Stimulated activated naive CD8-positive, alpha-beta T cell treated with anti-CD3 and anti-CD28 coated beads, Interleukin-15, Interleukin-2, amounts not matched to agents 100 U/mL and 50 U/mL, for 24 hours (primary cell): ENCODE results near the gene DYNC2H1.
A peak's percentile ranks its signal among the peaks of the same experiment; 100 is the strongest.

ENCODE experiments used
- ATAC-seq: fragments of 150-1000 bp; cut with Tn5 transposase; one replicate; pipeline ENCODE4 v1.10.0; 2021
- DNase-seq: peaks from one replicate; pipeline ENCODE4 v3.0.0; 2021

DYNC2H1 gene, protein sequence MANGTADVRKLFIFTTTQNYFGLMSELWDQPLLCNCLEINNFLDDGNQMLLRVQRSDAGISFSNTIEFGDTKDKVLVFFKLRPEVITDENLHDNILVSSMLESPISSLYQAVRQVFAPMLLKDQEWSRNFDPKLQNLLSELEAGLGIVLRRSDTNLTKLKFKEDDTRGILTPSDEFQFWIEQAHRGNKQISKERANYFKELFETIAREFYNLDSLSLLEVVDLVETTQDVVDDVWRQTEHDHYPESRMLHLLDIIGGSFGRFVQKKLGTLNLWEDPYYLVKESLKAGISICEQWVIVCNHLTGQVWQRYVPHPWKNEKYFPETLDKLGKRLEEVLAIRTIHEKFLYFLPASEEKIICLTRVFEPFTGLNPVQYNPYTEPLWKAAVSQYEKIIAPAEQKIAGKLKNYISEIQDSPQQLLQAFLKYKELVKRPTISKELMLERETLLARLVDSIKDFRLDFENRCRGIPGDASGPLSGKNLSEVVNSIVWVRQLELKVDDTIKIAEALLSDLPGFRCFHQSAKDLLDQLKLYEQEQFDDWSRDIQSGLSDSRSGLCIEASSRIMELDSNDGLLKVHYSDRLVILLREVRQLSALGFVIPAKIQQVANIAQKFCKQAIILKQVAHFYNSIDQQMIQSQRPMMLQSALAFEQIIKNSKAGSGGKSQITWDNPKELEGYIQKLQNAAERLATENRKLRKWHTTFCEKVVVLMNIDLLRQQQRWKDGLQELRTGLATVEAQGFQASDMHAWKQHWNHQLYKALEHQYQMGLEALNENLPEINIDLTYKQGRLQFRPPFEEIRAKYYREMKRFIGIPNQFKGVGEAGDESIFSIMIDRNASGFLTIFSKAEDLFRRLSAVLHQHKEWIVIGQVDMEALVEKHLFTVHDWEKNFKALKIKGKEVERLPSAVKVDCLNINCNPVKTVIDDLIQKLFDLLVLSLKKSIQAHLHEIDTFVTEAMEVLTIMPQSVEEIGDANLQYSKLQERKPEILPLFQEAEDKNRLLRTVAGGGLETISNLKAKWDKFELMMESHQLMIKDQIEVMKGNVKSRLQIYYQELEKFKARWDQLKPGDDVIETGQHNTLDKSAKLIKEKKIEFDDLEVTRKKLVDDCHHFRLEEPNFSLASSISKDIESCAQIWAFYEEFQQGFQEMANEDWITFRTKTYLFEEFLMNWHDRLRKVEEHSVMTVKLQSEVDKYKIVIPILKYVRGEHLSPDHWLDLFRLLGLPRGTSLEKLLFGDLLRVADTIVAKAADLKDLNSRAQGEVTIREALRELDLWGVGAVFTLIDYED (N-terminal part only)

DNA sequence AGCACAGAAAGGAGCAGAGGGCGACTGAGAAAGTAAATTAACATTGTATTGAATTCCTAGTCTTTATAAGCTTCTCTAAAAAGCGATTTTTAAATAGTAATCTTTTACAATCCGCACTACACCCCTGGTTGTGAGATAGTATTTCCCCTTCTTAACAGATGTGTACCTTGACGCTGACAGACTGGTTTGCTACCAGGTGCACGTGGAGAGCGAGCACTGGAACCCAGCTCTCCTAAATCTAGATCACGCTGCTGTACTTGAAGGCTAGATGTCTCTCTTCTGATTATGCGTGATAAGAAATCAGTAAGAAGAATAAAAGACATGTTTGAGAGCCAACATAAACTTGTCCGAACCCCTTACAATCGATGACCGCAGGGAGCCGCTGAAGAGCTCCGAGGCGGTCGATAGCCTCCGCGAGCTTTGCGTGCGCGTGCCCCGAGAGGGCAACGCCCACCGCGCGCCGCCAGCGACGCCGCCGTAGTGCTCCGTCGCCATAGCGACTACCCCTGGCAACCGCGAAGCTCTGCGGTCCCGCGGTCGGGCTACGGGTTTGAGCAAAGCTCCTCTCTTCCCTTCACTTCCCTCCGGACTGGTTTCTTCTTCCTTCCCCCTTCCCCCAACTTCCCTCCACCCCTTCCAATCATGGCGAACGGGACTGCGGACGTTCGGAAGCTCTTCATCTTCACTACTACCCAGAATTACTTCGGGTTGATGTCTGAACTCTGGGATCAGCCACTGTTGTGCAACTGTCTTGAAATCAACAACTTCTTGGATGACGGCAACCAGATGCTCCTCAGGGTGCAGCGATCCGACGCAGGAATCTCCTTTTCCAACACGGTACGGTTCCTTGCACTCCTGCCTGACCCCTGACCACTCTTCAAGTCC is at the start of gene DYNC2H1:
DYNC2H1 (plus strand) TSS at position 494 of the 885 bp plus-strand sequence; CDS start at position 643, 149 bp downstream.
- ATAC-seq, result peak; percentile 97
- DNase-seq, result peak; percentile 88

DNA sequence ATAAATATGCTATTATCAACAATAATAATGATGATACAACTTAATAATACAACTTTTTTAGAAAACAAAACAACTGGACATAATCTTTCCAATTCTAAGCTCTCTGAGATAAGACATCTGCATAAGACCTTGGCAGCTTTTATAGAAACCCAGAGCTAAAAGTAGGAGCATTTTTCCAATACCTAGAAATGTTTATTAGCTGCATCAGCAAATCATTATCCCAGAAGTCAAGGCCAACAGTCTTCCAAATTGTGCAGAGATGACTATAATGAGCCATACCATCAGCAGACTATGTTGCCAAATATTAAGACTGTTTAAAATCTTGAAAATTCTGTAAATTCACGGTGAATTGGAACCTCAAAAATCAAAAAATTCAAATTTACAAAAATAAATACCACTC is 47.6 kb upstream of the DYNC2H1 start:
- no peak for DNase-seq
- ATAC-seq, result no peak

DNA sequence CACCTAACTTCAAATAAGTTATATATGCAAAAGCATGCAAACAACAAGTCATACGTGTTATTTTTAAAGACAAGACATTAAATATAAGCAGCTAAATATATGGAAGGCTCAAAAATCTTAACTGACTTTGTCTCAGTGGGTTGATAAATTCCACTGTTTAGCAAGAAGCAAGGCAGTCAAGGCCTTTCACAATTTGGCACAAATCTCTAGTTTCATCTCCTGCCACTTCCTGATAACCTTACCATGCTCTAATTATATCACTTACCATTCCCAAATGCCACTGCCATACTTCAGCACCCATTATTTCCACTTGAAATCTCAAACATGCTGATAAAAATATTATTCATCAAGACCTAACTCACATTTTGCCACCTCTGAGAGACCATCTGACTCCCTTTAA is 42.1 kb upstream of the DYNC2H1 start:
- ATAC-seq (no peak), DNase-seq (no peak)

DNA sequence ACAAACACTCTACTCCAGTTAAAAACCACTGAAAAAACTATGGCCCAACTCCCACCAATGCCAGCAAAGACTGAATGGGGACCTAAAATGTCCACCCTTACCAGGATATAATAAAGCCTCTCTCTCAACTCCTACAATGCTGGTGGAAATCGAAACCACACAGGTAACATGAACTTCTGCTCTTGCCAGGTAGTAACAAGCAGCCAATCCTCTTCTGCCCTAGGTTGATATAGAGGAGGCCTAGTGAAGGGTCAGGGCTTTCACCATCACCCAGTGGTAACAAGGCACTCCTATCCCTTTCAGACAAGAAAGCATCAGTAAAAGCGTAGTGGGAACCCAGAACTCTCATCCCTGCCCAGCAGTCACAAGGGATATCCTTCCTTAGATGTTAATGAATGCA is 39.9 kb upstream of the DYNC2H1 start:
- no peak for DNase-seq

DNA sequence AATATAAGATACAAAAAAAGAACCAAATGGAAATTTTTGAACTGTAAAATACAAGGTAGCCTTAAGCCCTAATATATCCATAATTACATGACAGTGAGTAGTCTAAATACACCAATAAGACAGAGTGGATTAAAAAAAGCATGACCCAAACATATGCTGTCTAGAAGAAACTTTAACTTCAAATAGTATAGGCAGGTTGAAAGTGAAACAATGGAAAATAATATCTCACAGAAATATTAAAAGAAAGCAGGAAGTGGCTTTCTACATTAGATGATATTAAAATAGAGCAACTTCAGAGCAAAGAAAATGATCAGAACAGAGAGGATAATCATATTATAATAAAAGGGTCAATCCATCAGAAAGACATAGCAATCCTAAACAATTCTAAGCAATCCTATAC is 39.1 kb upstream of the DYNC2H1 start:
- ATAC-seq, result peak; percentile 55
- no peak for DNase-seq

More for the DNA sequence above, 39.9 kb upstream of the DYNC2H1 start:
- no peak for ATAC-seq

DNA sequence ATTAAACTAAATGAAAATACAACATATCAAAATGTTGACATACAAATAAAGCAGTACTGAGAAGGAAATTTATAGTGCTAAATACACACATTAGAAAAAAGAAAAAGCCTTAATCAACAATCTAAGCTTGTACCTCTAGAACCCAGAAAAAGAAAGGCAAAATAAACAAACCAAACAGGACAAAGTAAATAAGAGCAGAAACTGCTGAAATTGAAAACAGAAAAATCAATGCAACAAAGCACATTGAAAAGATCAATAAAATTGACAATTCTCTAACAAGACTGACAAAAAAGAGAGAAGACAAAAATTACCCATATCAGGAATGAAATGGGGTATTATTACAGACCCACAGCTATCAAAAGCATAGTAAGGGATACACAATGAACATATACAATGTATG is 38.2 kb upstream of the DYNC2H1 start:
- ATAC-seq (no peak), DNase-seq (no peak)

DNA sequence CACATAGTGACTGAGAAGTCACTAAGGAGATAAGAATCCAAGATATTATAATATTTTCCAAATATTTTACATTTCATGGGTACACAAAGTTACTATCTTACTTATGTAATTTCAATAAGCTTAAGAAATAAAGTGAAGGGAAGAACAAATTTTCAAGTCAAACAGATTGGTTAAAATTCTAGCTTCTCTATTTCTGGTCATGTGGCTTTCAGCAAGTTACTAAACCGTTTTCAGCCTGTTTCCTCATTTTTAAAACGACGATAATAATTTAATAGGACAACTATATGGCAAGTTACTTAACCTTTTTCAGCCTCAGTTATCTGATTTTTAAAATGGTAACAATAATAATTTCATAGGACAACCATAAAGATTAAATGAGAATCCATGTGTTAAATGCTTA is 32.9 kb upstream of the DYNC2H1 start:
- no peak for DNase-seq

DNA sequence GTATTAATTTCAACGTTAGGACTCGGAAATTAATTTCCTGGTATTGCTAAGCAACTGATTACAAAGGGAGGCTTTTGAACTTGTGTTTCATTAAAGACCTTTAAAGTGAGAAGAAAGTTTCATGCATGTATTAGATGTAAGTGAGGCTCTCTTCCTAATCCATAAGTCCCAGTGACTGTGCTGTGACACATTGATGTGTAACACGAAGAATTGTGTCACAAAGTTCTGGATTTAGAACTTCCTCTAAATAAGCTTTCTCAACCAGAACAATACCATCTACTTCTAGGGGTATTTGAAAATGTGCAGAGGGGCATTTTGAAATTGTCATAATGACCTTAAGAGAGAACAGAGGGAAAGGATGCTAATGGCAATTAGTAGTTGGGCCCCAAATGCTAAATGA is 31.7 kb upstream of the DYNC2H1 start:
- DNase-seq (no peak), ATAC-seq (no peak)

More for the DNA sequence above, 32.9 kb upstream of the DYNC2H1 start:
- ATAC-seq, result no peak

DNA sequence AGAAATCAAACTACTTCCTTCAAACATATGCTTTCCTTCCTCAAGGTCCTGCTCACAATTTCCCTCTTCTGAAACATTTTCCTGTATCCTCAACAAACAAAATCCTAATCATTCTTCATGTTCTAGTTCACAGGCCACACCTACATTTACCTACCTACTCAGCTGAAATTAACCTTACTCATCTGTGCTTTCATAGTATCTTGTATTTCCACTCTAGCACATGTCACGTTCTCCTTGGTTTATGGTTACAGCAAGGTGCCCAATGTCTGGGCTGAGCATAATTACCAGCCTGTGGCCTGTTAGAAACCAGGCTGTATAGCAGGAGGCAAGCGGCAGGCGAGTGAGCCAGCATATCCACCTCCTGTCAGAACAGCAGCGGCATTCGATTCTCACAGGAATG is 30.5 kb upstream of the DYNC2H1 start:
- no peak for DNase-seq

DNA sequence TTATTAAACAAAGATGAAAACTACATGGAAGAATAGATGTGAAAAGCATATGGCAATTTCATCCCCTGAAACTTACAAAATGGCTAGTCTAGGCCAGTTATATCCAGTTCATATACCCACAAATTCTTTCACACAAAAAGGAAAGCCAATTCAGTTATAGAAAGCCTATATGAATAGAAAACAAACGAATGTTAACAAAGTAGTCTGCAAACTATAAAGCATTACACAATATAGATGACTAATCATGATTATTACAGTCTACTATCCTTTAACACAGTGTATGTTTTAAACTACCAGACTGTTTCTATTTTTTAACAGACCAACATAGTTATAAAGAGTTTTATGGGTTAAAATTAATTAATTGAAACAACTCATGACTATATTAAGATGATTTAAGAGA is 29.4 kb upstream of the DYNC2H1 start:
- DNase-seq (no peak), ATAC-seq (no peak)

More for the DNA sequence above, 30.5 kb upstream of the DYNC2H1 start:
- ATAC-seq, result no peak

DNA sequence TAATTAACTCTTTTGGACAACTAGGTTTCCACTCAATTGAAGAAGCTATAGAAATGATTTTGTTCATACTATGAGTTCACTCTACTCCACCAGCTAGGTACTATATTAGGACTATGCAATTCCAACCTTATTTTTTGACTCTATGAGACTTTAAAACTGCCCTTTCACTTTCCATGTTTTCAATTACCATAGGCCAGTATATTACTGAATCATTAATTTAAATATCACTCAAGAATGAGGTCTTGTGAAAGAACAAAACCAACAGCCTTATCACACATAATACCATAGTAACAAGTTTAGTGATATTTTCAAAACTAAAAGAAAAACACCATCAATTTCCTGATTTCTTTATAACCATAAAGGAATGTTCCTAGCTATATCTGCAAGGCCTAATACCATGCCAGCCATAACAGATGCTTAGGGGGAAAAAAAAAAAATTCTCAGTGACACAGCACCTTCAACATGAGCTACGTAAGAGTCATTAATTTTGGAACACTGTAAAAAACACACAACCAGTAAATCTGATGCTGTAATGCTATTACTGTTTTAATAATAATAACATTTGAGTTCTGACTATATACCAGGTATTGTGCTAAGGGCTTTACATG is 23.4 kb upstream of the DYNC2H1 start:
- ATAC-seq (no peak), DNase-seq (no peak)

DNA sequence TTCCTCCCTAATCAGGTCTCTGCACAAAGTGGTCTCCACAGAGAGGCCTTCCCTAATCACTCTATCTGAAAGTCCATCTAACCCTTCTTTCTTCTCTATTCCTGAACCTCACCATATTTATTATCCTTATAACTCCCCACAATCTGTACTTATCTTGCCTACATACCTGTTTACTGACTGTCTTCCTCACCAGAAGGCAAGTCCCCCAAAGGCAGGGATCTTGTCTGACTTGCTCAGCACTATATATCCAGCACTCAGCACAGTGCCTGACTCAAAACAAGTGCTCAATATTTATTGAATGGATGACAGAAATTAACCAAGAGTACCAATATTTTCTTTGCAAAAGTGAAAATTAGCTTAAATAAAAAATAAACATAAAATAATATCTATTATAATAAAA is 22.8 kb upstream of the DYNC2H1 start:
- DNase-seq (no peak), ATAC-seq (no peak)

DNA sequence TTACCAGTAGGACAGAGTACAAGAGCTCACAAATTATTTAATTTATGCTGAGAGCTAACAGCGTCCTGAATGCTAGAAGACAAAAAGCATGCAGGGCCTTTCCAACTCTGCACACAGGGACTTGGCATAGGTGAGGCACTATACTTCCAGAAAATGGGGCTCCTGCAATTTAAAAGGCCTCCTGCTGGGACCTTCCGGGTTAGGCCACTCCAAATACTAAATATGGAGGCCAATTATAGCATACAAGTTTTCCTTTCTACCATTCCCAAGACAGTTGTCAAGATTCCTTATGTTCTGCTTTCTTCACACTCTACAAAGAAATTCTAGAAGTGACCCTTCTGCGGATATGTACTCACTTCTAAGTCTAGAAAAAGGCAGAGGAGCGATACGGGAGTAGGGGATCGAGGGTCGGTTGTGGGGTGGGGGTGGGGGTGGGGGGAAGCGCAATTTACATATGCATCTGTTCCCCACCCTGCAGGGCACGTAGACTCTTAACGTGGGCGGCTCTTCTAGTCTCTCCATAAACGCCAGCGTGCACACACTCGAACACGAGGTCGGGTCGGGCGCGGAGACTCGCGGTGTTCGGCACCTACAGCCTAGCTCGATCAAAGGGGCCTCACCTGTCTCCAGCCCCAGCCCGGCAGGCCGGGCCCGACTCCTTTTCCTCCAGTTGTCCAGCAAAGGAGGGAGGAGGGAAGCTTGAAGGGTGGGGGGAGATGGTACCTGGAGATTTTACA is 18.0 kb upstream of the DYNC2H1 start:
- peak; percentile 64 for DNase-seq
- ATAC-seq, result peak; percentile 40

DNA sequence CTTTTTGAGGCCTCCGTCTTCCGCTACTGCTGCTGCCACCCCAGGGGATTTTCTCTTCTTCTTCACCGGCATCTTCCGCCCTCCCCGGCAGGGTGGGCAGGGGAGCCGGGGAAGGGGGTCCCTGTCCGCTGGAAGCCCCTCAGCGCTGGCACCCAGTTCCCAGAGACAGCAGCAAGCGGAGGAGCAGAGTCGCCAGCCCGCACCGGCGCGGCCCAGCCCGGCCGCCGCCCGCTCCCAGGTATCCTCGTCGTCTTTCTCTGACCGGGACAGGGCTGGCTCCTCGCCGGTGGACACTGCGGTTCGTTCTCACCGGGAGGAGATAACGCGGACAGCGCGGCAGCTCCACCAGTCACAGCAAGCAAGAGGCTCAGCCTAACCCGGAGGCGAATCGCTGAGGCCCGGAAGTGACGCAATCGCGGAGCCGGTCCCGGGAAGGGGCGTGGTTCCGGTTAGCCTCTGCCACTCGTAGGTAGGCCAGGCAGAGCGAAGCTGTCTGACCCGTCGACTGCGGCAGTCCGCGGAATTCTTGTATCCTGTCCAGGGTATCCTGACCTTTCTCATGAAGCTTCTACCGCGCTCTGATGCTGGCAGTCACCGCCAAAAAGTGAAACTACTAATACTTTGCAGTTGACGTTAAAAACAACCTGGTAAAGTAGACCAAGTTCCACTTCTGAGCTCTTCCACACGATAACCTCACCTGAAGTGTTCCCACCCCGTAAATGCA is 17.3 kb upstream of the DYNC2H1 start, which contains the start of gene DCUN1D5:
DCUN1D5 (minus strand) TSS at position 360 of the 724 bp plus-strand sequence; CDS start at position 72, 288 bp downstream.
- ATAC-seq (peak; percentile 98), DNase-seq (peak; percentile 96)

DNA sequence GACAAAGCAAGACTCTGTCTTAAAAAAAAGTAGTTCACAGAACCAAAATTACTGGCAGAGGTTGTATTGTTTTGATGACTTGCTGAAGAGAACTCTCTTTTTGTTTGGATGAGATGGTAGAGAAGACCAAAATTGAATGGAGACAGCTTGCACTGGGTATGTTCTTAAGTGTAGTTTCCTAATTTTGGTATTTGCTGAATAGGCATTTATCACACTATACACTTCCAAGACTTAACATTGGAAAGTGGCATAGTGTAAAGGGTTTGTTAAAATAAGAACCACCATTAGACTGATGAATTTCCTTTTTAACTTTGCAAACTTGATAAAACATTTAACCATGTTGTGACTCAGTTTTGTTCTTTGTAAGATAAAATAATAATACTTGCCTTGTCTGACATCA is 11.9 kb upstream of the DYNC2H1 start:
- DNase-seq (no peak), ATAC-seq (no peak)

DNA sequence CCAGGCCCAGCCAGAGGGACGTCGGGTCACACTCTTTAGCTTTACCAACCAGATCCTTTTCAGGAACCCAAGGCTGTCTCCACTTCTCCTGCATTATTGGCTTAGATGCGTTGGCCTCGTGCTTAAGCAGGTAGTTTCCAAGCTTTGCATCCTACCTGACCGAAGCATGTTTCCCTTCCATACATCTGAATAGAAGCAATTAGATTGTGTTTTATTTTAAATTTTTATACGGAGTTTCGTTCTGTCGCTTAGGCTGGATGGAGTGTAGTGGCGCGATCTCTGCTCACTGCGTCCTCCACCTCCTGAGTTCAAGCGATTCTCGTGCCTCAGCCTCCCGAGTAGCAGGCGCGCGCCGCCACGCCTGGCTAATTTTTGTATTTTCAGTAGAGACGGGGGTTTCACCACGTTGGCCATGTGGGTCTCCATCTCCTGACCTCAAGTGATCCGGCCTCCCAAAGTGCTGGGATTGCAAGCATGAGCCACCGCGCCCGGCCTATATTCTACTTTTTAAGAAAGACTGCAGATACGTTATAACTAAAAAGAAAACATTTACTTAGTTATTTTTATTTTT is 677 bp downstream of the DYNC2H1 start:
- peak; percentile 9 for DNase-seq
- no peak for ATAC-seq

DNA sequence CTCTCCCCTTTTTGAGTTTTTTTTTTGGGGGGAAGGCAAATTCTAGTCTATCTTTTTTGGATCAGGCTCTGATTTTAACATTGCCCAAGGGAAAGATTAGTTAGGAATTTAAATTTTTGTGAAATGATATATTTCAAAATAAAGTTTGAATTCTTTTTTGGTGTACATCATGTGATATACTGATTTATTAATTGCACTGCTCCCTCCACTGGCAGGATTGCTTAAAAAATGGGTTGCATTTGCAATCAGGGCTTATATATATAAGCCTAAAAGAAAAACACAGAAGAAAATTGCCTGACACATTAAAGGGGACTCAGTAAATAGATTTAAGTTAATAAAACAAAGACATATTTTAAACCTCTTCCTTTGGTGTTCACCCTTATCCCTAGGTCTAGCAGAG is 1.2 kb downstream of the DYNC2H1 start:
- ATAC-seq (no peak), DNase-seq (no peak)

DNA sequence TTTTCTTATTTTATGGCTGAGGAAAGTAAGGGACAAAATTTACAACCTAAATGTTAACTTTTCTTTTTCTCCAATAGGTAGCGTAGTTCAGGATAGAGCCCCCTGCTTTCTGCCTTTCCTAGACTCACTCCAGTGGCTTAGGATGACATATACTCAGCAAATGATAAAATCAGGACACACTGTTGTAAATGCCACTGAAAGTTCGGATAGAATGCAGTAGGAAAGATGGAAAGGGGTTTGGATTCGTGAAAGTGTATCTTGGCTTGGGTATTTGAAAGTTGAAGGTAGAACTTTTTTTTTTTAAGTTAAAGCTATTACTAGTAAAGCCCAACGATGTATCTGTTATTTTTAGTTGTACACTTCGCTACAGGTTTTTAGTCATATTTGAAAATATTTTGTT is 2.2 kb downstream of the DYNC2H1 start:
- no peak for ATAC-seq
- no peak for DNase-seq

DNA sequence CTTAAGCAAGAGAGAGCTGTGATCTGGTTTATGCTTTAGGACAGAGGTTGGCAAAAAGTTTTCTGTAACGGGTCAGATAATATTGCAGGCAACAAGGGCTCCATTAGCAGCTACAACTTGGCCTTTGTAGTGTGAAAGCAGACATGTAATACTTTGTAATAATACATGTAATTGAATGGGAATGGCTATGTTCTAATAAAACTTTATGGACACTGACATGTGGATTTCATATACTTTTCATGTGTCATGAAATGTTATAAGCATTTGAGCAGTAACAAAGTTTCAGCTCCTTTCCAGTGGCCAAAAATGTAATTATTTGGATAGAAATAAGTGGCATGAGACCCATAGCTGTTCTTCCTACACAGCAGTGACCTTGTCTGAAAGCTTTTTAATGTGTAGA is 3.1 kb downstream of the DYNC2H1 start:
- DNase-seq (no peak), ATAC-seq (no peak)
